Immature natural killer cell (primary cell): ENCODE data around the gene USP49. TPM values are rescaled to one million over a fixed set of nuclear protein-coding genes. Genes with fewer than 3 reads are reported as not detected.

Experiments
- DNase-seq, 3 donors: peaks; one replicate each; pipeline ENCODE4 v3.0.0; 2022; ENCODE audit warnings: mixed read lengths in 1 of 3
- H3K27ac Mint-ChIP-seq, 6 donors: one replicate each; pipeline ENCODE4 v1.8.0; 2020; ENCODE audit warnings: mixed read lengths in 6 of 6, mild to moderate bottlenecking in 5 of 6, inconsistent platforms in 4 of 6, moderate library complexity in 3 of 6
- H3K27me3 Mint-ChIP-seq, 3 donors: one replicate each; pipeline ENCODE4 v1.8.0; 2020 to 2021; ENCODE audit warnings: low read depth in 3 of 3, mild to moderate bottlenecking in 3 of 3, mixed read lengths in 3 of 3, moderate library complexity in 3 of 3, inconsistent platforms in 1 of 3
- H3K36me3 Mint-ChIP-seq, 3 donors: one replicate each; pipeline ENCODE4 v1.8.0; 2020; ENCODE audit warnings: mixed read lengths in 3 of 3, inconsistent platforms in 2 of 3, mild to moderate bottlenecking in 2 of 3
- H3K4me1 Mint-ChIP-seq, 2 donors: one replicate each; pipeline ENCODE4 v1.8.0; 2020; ENCODE audit warnings: inconsistent platforms in 2 of 2, mild to moderate bottlenecking in 2 of 2, mixed read lengths in 2 of 2, moderate library complexity in 1 of 2
- H3K4me3 Mint-ChIP-seq, 5 donors: one replicate each; pipeline ENCODE4 v1.8.0; 2020; ENCODE audit warnings: mild to moderate bottlenecking in 5 of 5, mixed read lengths in 5 of 5, inconsistent platforms in 3 of 5, moderate library complexity in 3 of 5
- H3K9me3 Mint-ChIP-seq, 6 donors: one replicate each; pipeline ENCODE4 v1.8.0; 2020; ENCODE audit warnings: mild to moderate bottlenecking in 6 of 6, mixed read lengths in 6 of 6, inconsistent platforms in 4 of 6, moderate library complexity in 3 of 6
- polyA plus RNA-seq, 3 donors: library from polyadenylated mRNA; unstranded; fragments of 300-500 nt; fragmentation: Illumina TruSeq; gene quantifications; one replicate each; pipeline ENCODE4 v1.2.3, GENCODE V29; 2021

USP49 gene
- polyA plus RNA-seq, 3 donors from 2014 or later, result 0.22 to 0.94 (median 0.62) TPM

DNA sequence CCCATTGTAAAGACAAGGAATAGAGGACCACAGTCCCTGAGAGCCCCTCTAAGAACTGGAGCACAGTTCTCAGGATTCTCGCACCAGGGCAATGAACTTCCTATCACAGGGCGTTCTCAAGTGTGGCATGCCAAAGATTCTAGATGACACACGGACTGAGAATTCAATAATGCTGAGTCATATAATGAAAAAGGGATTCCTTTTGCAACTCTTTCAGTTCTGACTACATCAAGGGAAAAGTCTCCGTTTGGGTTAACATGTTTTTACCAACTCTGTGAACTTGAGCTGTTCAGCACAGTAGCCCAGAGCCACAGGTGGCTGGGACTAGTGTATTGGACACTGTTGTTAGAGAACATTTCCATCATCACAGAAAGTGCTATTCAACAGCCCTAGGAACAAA, 22.4 kb upstream of the USP49 start:
- Mint-ChIP-seq H3K36me3 (peaks cover 8 to 13% (median 8%) of the 10 kb centered on the region in 3 donors), H3K4me1 (peaks cover 40 to 45% of the 10 kb centered on the region in 2 donors), H3K27ac (peak overlapping the region in 1 of 6 donors; percentile 41), H3K27me3 (peaks cover 10 to 15% (median 13%) of the 10 kb centered on the region in 3 donors), H3K4me3 (no peak overlapping the region), H3K9me3 (no peaks in the 10 kb centered on the region)
- no peak for DNase-seq

DNA sequence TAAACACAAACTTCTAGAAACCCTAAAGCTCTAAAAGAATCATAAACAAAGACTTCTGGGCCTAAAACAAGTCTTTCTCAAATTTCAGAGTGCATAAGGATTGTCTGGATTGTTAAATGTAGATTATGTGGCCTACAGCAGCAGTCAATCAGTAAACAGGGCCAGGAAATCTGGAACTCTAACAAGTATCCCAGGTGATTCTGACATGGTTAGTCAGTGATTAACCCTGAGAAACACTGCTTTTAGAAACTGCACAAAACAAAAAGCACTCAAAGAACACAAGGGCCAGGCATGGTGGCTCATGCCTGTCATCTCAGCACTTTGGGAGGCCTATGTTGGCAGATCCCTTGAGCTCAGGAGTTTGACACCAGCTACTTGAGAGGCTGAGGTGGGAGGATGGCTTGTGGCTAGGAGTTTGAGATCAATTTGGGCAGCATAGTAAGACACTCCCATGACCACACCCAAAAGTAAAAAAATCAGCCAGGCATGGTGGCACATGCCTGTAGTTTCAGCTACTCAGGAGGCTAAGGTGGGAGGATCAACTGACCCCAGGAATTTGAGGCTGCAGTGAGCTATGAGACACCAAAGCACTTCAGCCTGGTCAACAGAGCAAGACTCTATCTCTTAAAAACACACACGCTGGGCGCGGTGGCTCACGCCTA, 19.8 kb upstream of the USP49 start:
- H3K9me3 Mint-ChIP-seq, result no peaks in the 10 kb centered on the region
- H3K36me3 Mint-ChIP-seq, result peaks cover 8 to 14% (median 13%) of the 10 kb centered on the region in 3 donors
- no peak overlapping the region for H3K4me3 Mint-ChIP-seq
- H3K27me3 Mint-ChIP-seq, result peaks cover 0 to 2% (median 0%) of the 10 kb centered on the region in 3 donors
- H3K4me1 Mint-ChIP-seq, result peaks cover 19 to 23% of the 10 kb centered on the region in 2 donors
- H3K27ac Mint-ChIP-seq, result no peak overlapping the region
- no peak for DNase-seq

DNA sequence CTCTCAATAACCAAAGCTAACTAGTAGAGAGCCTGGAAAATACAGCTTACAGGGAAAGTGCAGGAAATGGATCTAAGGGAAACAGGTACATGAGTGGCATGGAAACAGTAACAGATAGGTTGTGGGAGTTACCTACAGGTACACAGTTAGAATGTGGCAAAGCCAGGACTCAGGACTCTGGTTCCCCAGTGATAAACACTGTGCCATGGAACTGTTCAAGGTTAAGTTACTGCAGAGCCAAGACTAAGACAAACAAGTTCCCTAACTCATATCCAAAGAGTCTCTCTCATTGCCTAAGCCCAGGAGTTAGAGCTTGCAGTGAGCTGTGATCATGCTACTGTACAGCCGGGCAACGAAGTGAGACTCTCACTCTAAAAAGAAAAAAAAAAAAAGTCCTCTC, 19.2 kb upstream of the USP49 start:
- Mint-ChIP-seq H3K9me3 (no peaks in the 10 kb centered on the region), H3K27me3 (peaks cover 0 to 2% (median 0%) of the 10 kb centered on the region in 3 donors), H3K4me3 (no peak overlapping the region), H3K36me3 (peaks cover 8 to 14% (median 13%) of the 10 kb centered on the region in 3 donors), H3K4me1 (peaks cover 19 to 23% of the 10 kb centered on the region in 2 donors), H3K27ac (peak overlapping the region in 1 of 6 donors; percentile 23)
- DNase-seq, result no peak

DNA sequence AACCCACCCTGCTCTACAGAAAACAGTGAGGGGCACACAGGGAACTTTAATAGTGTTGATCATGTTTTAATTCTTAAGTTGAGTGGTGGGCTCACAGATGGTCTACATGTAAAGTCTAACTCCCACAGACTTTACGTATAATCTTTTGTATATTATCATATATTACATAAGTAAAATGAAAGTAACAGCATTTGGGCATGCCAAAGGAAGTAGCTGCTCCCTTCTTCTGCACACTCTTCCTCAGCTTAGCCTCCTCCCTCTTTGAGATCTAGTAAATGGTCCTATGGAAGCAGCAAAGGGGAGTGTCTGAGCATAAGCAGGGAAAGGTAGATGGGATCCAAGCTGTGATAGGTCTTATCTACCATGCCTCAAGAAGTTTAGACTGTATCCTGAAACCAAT, 14.6 kb upstream of the USP49 start:
- no peak for DNase-seq
- Mint-ChIP-seq H3K36me3 (peaks cover 23 to 44% (median 23%) of the 10 kb centered on the region in 3 donors), H3K9me3 (no peaks in the 10 kb centered on the region), H3K4me3 (peak overlapping the region in 4 of 5 donors; percentile 24 to 73 (median 59)), H3K27me3 (peaks cover 0 to 2% (median 0%) of the 10 kb centered on the region in 3 donors), H3K4me1 (peaks cover 23 to 42% of the 10 kb centered on the region in 2 donors), H3K27ac (peak overlapping the region; percentile 81 to 90 (median 84))

DNA sequence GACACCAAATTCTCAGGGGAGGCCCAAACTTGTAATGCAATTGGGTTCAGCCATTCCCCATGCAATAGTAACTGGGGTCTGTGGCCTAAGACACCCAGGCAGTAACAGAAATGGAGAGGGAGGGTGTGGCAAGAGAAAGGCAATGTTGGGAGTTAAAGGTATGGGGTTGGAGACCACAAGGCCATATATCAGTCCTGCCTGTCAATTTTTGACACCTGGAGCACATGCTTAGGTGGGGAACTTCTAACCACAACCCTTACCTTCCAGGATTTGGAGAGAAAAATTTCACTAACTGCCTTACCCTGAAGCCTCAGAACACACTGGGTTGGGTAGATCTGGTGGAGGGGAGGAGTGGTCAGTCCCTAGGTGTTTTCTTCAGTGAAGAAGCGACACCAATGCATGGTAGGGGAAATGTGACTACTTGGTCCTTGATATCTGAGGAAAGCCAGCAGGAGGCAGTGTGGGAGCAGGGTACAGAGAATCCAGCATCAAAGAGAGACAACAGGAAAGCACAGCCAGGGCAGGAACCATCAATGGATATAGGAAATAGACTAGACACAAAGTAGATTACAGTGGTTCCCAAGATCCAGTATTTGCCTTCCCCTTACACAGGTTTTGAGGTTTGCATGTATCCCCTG, 6.8 kb upstream of the USP49 start:
- Mint-ChIP-seq H3K4me1 (peaks cover 13 to 22% of the 10 kb centered on the region in 2 donors), H3K27ac (peak overlapping the region in 5 of 6 donors; percentile 7 to 83 (median 51))
- DNase-seq, result peak; percentile 51 to 65 (median 55)

DNA sequence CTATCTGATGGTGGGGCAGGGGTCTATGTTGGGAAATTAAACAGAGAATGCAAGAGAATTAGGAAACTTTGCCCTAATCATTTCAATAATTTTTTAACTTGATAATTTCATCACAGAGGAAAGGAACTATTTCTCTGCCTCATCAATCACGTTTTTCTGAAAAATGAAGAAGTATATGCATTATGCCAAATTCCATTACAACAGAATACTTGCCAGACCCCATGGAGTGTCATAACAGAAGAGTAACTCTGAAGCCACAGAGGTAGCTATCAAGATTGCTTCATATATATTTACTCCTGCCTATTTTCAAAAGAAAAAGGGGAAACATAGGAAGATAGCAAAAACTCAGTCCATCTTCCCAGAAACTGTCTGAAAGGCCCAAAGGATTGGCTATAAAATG, 5.7 kb upstream of the USP49 start:
- Mint-ChIP-seq H3K9me3 (no peaks in the 10 kb centered on the region), H3K27ac (no peak overlapping the region), H3K27me3 (peaks cover 0 to 3% (median 0%) of the 10 kb centered on the region in 3 donors), H3K4me3 (no peak overlapping the region), H3K4me1 (peaks cover 20 to 30% of the 10 kb centered on the region in 2 donors), H3K36me3 (peaks cover 3 to 13% (median 5%) of the 10 kb centered on the region in 3 donors)
- DNase-seq, result no peak

More for the DNA sequence above, 6.8 kb upstream of the USP49 start:
- Mint-ChIP-seq H3K27me3 (peaks cover 0 to 2% (median 0%) of the 10 kb centered on the region in 3 donors), H3K4me3 (no peak overlapping the region), H3K36me3 (peaks cover 9 to 21% (median 12%) of the 10 kb centered on the region in 3 donors), H3K9me3 (no peaks in the 10 kb centered on the region)

DNA sequence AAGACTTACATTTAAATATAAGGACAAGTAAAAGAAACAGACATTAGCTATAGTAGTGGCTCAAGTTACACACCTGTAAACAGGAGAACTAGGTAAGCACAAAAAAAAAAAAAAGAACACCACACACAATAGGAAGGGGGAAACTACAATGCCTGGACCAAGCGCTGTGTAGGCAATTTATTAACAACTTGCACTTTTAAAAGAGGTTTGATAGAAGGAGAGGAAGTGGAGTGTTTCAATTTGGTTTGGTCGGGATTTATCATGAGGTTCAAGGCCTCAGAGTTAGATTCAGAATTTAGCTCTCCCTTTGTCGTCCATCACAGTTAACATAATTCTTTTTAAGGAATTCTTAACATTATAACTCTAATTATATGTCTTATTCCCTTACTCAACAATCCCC, 1.1 kb upstream of the USP49 start:
- H3K27ac Mint-ChIP-seq, result peak overlapping the region in 4 of 6 donors; percentile 90 to 96 (median 92)
- peak overlapping the region in 1 of 5 donors; percentile 46 for H3K4me3 Mint-ChIP-seq
- peaks cover 11 to 12% of the 10 kb centered on the region in 2 donors for H3K4me1 Mint-ChIP-seq
- no peaks in the 10 kb centered on the region for H3K36me3 Mint-ChIP-seq
- H3K27me3 Mint-ChIP-seq, result peaks cover 0 to 3% (median 3%) of the 10 kb centered on the region in 3 donors
- DNase-seq, result no peak
- no peaks in the 10 kb centered on the region for H3K9me3 Mint-ChIP-seq

DNA sequence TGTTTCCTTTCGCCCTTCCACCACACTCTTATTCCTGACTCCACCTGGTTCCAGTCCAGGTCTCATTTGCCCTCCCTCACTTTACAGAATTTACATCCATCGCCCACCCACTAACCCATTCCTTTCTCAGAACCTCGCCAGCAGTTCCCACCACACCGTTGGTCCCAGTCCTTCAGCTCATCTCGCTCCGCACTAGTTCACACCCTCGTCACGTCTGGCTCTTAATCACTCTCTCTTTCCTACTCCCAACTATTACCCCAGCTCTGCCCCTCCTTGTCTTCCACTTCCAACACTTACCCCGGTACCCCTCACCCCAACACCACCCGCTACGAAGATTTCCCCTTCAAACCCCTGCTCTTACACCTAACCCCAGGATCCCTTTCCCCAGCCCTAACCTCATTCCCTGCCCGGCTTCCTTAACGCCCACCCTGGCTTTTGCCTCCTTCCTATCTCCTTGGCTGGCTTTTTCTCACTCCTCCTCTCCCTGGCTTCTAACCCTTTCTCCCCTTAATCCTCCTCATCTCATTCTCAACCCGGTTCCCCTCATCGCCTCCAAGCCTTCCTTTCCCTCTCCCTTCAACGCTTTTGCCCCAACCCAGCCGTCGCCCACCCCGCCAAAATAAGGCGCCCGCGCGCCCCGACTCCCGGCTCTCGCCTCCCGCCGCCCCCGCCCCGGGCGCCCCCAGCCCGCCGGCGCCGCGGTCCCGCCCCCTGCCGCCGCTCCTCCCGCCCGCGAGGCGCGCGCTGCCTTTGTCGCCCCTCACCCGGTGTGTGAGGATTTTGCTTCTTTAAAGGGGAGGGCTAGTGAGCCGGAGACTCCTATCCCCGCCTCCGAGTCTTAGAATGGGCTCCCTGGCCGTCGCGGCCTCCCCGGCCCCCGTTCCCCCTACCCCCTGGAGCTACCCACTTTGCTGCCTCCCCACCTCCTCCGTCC, 542 bp downstream of the USP49 start:
- H3K27me3 Mint-ChIP-seq, result peaks cover 0 to 3% (median 1%) of the 10 kb centered on the region in 3 donors
- peaks cover 11 to 12% of the 10 kb centered on the region in 2 donors for H3K4me1 Mint-ChIP-seq
- peak in 2 of 3 donors; percentile 3 to 10 for DNase-seq
- H3K9me3 Mint-ChIP-seq, result no peaks in the 10 kb centered on the region
- peak overlapping the region in 3 of 6 donors; percentile 90 to 96 (median 93) for H3K27ac Mint-ChIP-seq
- no peaks in the 10 kb centered on the region for H3K36me3 Mint-ChIP-seq
- H3K4me3 Mint-ChIP-seq, result no peak overlapping the region

DNA sequence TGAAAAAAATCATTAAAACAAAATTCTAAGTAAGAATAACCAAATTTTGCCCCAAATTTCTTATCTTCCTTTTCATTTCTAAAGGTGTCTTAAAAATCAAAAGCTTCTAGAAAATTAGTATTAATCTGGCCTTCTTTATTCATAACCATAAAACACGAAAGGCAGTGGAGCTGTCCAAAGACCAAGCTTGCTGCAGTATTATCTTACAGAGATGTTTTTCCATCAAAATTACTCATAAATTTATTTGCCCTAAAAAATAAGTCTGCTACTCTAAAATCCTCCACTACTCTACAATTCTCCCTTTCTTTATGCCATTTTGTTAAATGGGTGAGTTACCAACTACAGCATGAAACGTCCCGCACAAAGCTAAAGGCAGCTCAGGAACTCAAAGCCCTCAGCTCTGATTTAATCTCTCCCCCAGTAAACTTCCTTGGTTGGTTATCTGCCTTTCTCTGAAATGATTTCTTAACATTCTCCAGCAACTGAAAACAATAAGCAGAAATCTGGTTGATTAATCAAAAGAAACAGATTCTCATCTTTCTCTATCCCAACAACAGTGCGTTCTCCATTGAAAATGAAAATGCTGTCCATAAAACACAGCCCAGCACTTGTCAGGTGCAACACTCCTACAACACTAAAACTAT, 2.1 kb downstream of the USP49 start:
- H3K4me1 Mint-ChIP-seq, result peaks cover 11 to 12% of the 10 kb centered on the region in 2 donors
- no peak overlapping the region for H3K4me3 Mint-ChIP-seq
- no peak for DNase-seq
- no peak overlapping the region for H3K27ac Mint-ChIP-seq
- no peaks in the 10 kb centered on the region for H3K36me3 Mint-ChIP-seq
- H3K27me3 Mint-ChIP-seq, result peaks cover 0 to 3% (median 1%) of the 10 kb centered on the region in 3 donors
- H3K9me3 Mint-ChIP-seq, result no peaks in the 10 kb centered on the region

DNA sequence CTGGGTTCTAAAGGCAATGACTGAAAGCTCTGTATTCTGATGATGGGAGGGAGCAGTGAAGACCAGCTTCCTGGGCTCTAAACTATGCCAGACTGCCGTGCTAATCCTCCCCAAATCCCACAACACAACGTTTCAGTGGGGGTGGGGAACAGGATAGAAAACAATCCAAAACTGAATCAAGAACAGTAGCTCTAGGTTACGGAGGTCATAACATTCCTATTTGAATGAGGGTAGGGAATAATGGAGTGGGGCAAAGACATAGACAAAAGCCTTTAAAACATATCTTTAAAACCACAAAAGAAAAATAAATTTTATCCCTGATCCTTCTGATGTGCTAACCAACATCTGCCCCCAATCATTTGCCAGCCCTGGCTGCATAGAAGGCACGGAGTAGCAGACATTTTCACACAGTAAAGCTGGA, 7.8 kb downstream of the USP49 start:
- Mint-ChIP-seq H3K27ac (peak overlapping the region in 1 of 6 donors; percentile 69), H3K4me3 (no peak overlapping the region), H3K36me3 (peaks cover 0 to under 1% (median 0%) of the 10 kb centered on the region in 3 donors), H3K9me3 (no peaks in the 10 kb centered on the region), H3K4me1 (no peaks in the 10 kb centered on the region), H3K27me3 (no peaks in the 10 kb centered on the region)
- no peak for DNase-seq

DNA sequence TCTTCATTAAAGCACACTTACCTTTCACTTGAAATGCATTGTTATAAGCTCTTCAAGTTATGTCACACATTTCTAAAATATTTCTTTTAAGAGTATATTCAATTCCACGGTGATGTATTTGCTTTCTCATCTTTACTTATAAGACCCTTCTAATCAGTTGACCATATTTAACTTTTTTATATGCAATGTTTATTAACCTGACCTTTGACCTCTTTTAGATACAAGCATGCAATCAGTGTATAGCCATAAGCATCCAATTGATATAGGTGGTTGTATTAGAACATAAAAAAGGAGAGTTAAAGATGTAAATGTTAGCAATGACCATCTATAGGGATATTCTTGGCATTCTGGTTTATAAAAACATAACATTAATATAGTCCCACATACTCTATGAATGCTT, 9.2 kb downstream of the USP49 start:
- DNase-seq, result no peak
- Mint-ChIP-seq H3K4me1 (no peaks in the 10 kb centered on the region), H3K27me3 (no peaks in the 10 kb centered on the region), H3K27ac (no peak overlapping the region), H3K36me3 (peaks cover 0 to 4% (median 0%) of the 10 kb centered on the region in 3 donors), H3K9me3 (no peaks in the 10 kb centered on the region), H3K4me3 (no peak overlapping the region)

DNA sequence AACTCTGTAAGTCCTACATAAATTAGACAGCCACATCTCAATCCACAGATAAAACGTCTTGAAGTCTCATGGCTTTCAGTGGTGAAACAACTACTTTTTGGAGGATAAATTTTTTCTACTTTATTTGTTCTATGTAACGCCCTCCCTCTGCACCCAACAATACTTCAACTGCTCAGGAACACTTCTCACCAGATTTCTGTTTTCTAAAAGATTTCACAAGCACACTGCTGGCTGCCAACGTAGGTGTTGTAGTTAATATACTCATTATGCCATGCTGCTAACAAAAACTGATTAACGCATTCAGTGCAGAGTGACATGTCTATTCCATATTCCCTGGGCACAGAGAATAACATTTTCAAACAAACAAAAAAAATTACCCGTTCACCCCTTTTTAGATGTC, 10.2 kb downstream of the USP49 start:
- Mint-ChIP-seq H3K27ac (no peak overlapping the region), H3K4me1 (no peaks in the 10 kb centered on the region)

DNA sequence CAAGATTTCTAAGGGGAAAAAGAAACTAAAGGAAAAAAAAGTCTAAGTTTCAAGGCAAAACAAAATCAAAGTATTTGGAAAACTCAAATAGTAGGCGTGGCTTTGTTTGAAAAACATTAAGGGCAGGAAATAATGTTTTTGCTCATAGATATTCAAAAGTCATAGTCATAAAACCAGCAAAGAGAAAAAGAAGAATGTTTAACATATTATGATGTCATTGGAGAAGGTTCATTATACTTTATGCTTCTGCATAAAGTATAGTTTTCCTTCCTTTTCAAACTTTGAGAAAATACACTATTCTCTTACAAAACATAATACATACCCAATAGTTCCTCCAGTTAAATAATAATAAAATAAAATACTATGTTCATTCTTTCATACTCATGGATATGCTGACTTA, 13.7 kb downstream of the USP49 start:
- H3K27me3 Mint-ChIP-seq, result no peaks in the 10 kb centered on the region
- no peaks in the 10 kb centered on the region for H3K4me1 Mint-ChIP-seq
- H3K27ac Mint-ChIP-seq, result no peak overlapping the region
- DNase-seq, result no peak
- no peaks in the 10 kb centered on the region for H3K9me3 Mint-ChIP-seq
- H3K36me3 Mint-ChIP-seq, result peaks cover 0 to 4% (median 0%) of the 10 kb centered on the region in 3 donors
- no peak overlapping the region for H3K4me3 Mint-ChIP-seq

More for the DNA sequence above, 10.2 kb downstream of the USP49 start:
- H3K27me3 Mint-ChIP-seq, result no peaks in the 10 kb centered on the region
- H3K4me3 Mint-ChIP-seq, result no peak overlapping the region
- H3K36me3 Mint-ChIP-seq, result peaks cover 0 to 4% (median 0%) of the 10 kb centered on the region in 3 donors
- no peaks in the 10 kb centered on the region for H3K9me3 Mint-ChIP-seq
- no peak for DNase-seq
